GM18507 (cell line): ENCODE data around the gene SERHL2.
"Not testable (repeated sequence)": the region's sequence is repeated elsewhere in the genome, so short reads cannot be mapped to it uniquely, and the experiment has no call there.

Experiments used
- DNase-seq: peaks from one replicate; pipeline ENCODE4 v3.0.0; 2011; ENCODE audit warnings: low read depth; ENCODE audit not compliant: insufficient read length; ENCODE audit errors: extremely low spot score
- FAIRE-seq: peaks from 2 replicates; lab custom pipeline; 2011; peaks lifted over from hg19 to GRCh38; lab: Jason Lieb, UNC

SERHL2 gene

DNA sequence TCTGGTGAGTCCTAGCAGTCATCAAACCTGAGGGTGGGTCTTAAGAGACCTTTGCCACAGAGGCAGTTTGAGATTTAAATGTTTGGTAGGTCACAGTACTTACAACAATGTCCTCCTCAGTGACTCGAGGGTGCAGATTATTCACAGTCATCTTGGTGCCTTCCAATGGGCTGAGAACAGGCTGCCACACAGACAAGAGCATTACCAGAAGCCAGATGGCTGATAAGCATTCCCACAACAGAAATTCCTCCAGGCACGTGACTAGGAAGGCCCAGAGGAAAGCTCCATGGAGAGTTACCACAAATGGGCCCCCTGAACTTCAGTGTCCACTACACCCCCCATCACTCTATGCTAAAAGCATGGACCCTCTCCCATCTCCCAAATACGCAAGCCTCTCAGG, 41.7 kb downstream of the SERHL2 start:
- FAIRE-seq (no peak), DNase-seq (no peak)

DNA sequence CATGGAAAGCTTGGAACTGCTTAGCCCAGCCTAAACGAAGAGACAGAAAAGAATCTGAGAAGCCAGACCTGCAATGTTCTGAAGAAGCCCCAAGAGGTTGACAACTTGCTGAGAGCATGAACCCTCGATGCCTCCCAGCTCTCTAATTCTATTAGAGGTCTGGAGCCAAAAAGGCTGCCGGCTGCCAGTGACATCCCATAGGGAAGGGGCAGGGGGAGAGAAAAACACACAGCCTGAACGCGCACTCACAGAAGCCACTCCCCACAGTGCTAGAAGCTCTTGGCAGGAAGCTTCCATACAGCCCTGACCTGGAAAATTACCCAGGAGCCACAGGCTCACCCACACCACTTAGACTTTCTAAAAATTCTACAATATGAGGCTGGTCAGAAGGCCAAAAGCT, 42.6 kb downstream of the SERHL2 start:
- DNase-seq (no peak), FAIRE-seq (no peak)

DNA sequence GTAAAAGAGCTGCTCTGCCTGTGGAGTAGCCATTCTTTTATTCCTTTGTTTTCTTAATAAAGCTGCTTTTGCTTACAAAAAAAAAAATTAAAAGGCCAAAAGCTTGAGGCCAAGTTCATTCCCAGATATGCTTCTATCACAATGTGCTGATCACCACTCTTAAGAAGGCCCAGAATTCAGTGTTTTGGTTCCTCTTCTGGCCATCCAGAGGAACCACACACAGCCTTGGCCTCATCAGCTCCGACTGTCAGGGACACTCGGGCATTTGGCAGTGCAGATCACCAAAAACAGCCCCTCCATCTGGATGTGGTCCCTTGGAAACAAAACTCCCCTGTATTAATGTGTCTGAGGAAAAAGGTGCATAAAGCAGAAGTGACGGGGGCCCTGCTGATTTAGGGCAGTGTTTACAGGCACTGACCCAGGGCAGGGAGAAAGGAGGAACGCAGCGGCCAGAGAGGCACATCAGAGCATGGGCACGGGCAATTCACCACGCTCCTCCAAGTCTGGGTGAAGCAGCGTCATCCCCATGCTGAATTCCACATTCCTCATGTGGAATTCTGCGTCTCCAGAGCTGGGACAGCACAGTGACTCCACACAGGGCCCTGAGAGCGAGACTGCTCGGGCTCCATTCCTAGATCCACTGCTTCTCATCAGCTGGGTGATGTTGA, 43.2 kb downstream of the SERHL2 start:
- DNase-seq (no peak), FAIRE-seq (no peak)

- FAIRE-seq (no peak), DNase-seq (no peak)
Measured at GRCh38 chr22:42601879-42602465, 48.2 kb downstream of the SERHL2 start.

DNA sequence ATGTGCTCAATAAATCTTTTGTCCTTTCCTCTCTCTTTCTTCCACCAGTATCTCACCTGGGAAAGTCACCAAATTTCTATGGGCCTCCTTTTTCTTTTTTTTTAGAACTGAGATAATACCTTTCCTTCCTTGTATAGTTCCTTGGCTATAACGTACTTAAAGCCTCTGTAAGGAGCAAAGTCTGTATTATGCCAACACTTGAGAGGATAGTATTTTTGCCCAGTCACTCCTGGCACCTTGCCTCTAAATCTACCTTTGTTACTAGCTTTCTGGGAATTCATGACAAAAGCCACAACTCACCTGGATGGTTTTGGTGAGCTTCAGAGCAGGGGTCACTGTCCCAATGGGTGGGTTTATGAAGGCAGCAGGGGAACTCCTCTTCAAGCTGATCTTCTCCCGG, 48.7 kb downstream of the SERHL2 start:
- no peak for DNase-seq
- FAIRE-seq = no peak

GRCh38 chr22:42603427-42603826, 49.7 kb downstream of the SERHL2 start:
- DNase-seq = no peak
- no peak for FAIRE-seq

GRCh38 chr22:42604403-42604802, 50.6 kb downstream of the SERHL2 start:
- FAIRE-seq (no peak), DNase-seq (no peak)

DNA sequence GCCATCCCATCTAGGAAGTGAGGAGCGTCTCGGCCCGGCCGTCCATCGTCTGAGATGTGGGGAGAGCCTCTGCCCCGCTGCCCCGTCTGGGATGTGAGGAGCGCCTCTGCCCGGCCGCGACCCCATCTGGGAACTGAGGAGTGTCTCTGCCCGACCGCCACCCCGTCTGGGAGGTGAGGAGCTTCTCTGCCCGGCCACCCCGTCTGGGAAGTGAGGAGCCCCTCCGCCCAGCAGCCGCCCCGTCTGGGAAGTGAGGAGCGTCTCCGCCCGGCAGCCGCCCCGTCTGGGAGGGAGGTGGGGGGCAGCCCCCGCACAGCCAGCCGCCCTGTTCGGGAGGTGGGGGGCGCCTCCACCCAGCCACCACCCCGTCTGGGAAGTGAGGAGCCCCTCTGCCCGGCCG, 53.9 kb downstream of the SERHL2 start:
- DNase-seq, FAIRE-seq: not testable (repeated sequence)

- FAIRE-seq (no peak), DNase-seq (no peak)
Measured at GRCh38 chr22:42608136-42608822, 54.5 kb downstream of the SERHL2 start.

- FAIRE-seq (no peak), DNase-seq (no peak)
Measured at GRCh38 chr22:42608823-42609361, 55.1 kb downstream of the SERHL2 start.

DNA sequence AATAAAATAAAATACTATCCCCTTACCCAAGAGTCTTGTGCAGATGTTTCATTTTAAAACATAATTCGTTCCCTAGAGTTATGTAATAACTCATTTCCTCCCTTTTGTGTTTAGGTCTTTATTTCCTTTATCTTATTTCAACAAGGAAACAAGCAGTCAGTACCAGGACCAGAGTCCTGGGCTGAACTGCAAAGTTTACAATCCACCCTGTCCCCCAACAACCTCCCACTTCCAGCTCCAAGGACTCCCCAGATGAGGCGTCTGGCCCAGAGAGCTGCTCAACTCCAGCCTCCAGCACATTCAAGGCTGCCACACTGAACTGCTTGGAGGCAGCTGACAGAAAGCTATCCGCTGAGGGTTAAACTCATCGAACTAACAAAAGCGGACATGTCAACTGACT, 56.4 kb downstream of the SERHL2 start:
- no peak for FAIRE-seq
- DNase-seq = no peak

DNA sequence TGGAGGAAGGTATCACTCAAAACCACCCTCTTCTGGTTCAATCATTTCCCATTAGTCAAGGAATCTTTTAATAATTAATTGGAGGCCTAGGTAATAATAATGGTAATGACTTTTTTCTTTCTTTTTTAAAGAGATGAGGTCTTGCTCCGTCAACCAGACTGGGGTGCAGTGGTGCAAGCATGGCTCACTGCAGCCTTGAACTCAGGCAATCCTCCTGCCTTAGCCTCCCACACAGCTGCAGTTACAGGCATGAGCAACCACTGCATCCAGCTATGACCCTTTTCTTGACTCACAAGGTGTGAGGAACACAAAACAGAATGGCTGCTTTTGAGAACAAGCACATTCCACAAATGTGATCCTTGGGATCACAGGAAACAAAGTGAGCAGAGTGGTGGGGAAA, 57.3 kb downstream of the SERHL2 start:
- DNase-seq = no peak
- no peak for FAIRE-seq

DNA sequence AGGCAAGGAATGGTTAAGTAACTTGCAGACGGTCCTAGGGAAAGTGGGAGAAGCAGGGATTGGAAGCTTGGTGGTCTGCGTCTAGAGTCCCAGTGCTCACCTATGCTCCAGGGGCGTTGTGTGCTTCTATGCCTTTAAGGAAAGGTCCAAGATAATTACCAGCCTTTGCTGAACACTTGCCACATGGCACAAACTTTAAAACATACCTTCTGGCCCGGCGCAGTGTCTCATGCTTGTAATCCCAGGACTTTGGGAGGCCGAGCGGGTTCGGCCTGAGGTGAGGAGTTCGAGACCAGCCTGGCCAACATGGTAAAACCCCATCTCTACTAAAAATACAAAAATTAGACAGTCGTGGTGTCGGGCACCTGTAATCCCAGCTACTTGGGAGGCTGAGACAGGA, 58.6 kb downstream of the SERHL2 start:
- no peak for FAIRE-seq
- no peak for DNase-seq

DNA sequence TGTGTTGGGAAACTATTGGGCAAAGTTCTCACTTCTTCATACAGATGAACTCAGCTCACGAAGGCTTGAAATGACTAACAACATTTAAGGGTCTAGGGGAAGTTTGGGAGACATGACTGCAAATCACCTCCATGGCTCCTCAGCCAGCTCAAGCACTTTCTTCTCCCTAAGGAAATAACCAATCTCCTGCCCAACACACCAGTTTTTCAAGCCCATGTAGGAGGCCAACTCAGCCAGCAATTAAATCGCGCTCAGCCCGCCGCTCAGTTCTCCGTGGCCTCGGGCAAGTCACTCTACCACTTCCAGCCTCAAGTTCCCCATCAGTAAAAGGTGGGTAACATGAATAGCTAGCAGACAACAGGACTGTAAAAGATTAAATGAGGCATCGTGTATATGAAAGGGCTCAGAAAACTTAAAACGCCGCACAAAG, 60.1 kb downstream of the SERHL2 start:
- DNase-seq (no peak), FAIRE-seq (peak; percentile 52)

DNA sequence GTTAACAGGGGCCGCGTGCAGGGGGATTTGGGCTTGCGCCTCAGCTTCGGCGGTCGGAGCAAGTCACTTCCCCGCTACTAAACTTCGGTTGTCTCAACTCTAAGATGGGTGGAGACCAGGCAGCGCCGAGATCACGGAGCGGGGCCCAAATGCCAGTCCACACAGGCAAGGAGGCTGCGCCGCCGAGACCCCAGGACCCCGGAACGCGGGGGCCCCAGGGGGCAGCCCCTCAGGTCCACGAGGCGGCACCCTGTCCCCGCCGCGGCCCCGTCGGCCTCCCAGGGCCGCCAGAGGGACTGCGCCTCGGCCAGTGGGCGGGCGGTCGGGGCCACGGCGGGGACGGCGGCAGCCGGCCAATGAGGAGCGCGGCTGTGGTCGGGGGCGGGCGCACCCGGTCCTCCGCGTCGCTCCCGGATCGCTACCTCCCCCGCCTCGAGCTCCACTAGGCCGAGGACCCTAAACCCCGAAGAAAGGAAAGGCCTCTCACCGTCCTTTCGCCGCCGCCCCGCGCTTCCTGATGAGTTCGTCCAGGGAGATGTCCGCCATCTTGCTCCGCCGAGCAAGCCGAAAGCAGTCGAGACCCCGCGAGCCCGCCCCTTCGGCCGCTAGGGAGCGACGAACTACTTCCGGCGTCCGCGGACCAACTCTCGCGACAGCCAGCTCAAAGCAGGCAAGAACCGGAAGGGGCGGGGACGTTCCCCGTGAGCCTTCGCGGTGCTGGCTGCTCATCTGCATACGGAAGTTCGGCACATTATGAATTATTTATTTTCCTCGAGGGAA, 60.7 kb downstream of the SERHL2 start, which contains the start of gene POLDIP3:
POLDIP3 (minus strand) TSS at position 572 of the 780 bp plus-strand sequence; CDS start at position 546, 26 bp downstream.
- DNase-seq (peak; percentile 92), FAIRE-seq (peak; percentile 98)

DNA sequence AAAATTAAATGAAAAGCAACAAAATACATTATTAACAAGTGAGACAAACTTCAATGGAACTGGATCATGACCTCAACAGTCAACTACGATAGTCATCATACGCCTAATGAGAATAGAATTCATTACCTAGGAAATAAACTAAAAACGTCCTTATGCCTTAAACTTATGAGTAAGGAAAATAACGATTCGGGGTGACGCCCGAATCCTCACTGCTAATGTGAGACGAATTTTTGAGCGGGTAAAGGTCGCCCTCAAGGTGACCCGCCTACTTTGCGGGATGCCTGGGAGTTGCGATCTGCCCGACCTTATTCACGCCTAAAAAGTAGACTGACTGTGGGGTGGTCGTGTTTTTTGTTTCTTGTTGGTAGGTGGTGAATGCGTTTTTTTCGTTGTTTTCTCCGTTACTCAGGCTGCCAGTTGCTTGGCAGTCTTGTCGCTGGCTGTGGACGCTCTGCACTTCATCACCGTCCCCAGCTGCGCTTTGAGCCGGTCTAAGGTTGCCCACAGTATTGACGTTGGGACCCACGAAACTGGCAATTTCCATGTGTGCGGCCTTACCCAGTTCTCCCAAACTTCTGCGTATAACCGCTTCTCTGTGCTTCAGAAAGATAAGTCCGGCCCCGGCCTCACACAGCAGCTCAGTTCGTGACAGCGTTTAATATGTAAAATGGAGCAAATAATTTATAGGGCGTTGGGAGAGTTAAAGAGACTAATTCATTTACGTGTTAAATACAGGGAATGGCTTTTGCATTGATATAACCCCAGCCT, 61.5 kb downstream of the SERHL2 start:
- peak; percentile 65 for DNase-seq
- no peak for FAIRE-seq

- not testable (repeated sequence) for FAIRE-seq, DNase-seq
Measured at GRCh38 chr22:42615860-42616175, 62.1 kb downstream of the SERHL2 start.

GRCh38 chr22:42617155-42617983, 63.6 kb downstream of the SERHL2 start:
- DNase-seq (no peak), FAIRE-seq (no peak)
